Hematopoietic multipotent progenitor cell treated with erythropoietin and hydrocortisone succinate and interleukin-3 and kit ligand, for 17 days (in vitro differentiated cells): ENCODE measurements around the gene HS3ST1.

Source experiments
- DNase-seq: peaks from one replicate; pipeline ENCODE4 v3.0.0-alpha.2; 2015; ENCODE audit warnings: low spot score

Gene HS3ST1

GRCh38 chr4:11431111-11431510 lies 2.4 kb upstream of the HS3ST1 start:
- DNase-seq = no peak

- no peak for DNase-seq
Measured at GRCh38 chr4:11430536-11430935, 1.8 kb upstream of the HS3ST1 start.

GRCh38 chr4:11429699-11430045 lies 978 bp upstream of the HS3ST1 start:
- DNase-seq = no peak

GRCh38 chr4:11428899-11429698 lies 405 bp upstream of the HS3ST1 start:
- DNase-seq = no peak

- DNase-seq = no peak
Measured at GRCh38 chr4:11427121-11427996, 1.3 kb downstream of the HS3ST1 start.

- no peak for DNase-seq
Measured at GRCh38 chr4:11426731-11427120, 2.0 kb downstream of the HS3ST1 start.

- no peak for DNase-seq
Measured at GRCh38 chr4:11426003-11426402, 2.7 kb downstream of the HS3ST1 start.

GRCh38 chr4:11424856-11425255 lies 3.8 kb downstream of the HS3ST1 start:
- no peak for DNase-seq

GRCh38 chr4:11424000-11424399 lies 4.7 kb downstream of the HS3ST1 start:
- no peak for DNase-seq

GRCh38 chr4:11423465-11423864 lies 5.2 kb downstream of the HS3ST1 start:
- no peak for DNase-seq

- DNase-seq = no peak
Measured at GRCh38 chr4:11421116-11421515, 7.6 kb downstream of the HS3ST1 start.

GRCh38 chr4:11420327-11420726 lies 8.4 kb downstream of the HS3ST1 start:
- DNase-seq = no peak

- no peak for DNase-seq
Measured at GRCh38 chr4:11418610-11419009, 10.1 kb downstream of the HS3ST1 start.

GRCh38 chr4:11416767-11417113 lies 12.0 kb downstream of the HS3ST1 start:
- DNase-seq = no peak

GRCh38 chr4:11416071-11416766 lies 12.5 kb downstream of the HS3ST1 start:
- no peak for DNase-seq

- no peak for DNase-seq
Measured at GRCh38 chr4:11415409-11416070, 13.2 kb downstream of the HS3ST1 start.

- DNase-seq = no peak
Measured at GRCh38 chr4:11412211-11412610, 16.5 kb downstream of the HS3ST1 start.

GRCh38 chr4:11409632-11410031 lies 19.1 kb downstream of the HS3ST1 start:
- DNase-seq = no peak

- DNase-seq = no peak
Measured at GRCh38 chr4:11408233-11408967, 20.3 kb downstream of the HS3ST1 start.

- no peak for DNase-seq
Measured at GRCh38 chr4:11407551-11407950, 21.1 kb downstream of the HS3ST1 start.

GRCh38 chr4:11404431-11404830 lies 24.3 kb downstream of the HS3ST1 start:
- DNase-seq = no peak

- DNase-seq = no peak
Measured at GRCh38 chr4:11402192-11402591, 26.5 kb downstream of the HS3ST1 start.
